RPMI8226 (cell line): ENCODE measurements around the gene TUBGCP6.

ENCODE experiments used
- DNase-seq: peaks from one replicate; pipeline ENCODE4 v3.0.0-alpha.2; 2015

TUBGCP6 gene

DNA sequence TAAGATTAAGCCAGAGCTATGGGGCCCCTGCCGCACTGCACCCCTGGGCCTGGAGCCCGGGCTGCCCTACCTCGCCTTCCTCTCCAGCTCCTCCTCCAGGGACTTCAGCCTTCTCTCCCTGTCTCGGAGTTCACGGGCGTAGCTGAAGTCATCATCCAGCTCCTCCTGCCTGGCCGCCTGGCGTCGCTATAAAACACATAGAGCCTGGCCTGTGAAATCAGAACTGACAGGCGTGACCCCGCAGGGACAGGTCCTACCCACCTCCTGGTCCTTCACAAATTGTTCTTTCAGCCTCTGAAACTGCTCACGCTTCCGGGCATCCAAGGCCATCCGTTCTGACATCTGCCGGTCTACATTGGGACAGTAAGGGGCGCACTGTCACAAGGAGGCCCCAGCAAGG, 20.8 kb downstream of the TUBGCP6 start:
- no peak for DNase-seq

GRCh38 chr22:50222508-50222907, 22.3 kb downstream of the TUBGCP6 start:
- no peak for DNase-seq

GRCh38 chr22:50221410-50222300, 23.2 kb downstream of the TUBGCP6 start:
- DNase-seq, result no peak

DNA sequence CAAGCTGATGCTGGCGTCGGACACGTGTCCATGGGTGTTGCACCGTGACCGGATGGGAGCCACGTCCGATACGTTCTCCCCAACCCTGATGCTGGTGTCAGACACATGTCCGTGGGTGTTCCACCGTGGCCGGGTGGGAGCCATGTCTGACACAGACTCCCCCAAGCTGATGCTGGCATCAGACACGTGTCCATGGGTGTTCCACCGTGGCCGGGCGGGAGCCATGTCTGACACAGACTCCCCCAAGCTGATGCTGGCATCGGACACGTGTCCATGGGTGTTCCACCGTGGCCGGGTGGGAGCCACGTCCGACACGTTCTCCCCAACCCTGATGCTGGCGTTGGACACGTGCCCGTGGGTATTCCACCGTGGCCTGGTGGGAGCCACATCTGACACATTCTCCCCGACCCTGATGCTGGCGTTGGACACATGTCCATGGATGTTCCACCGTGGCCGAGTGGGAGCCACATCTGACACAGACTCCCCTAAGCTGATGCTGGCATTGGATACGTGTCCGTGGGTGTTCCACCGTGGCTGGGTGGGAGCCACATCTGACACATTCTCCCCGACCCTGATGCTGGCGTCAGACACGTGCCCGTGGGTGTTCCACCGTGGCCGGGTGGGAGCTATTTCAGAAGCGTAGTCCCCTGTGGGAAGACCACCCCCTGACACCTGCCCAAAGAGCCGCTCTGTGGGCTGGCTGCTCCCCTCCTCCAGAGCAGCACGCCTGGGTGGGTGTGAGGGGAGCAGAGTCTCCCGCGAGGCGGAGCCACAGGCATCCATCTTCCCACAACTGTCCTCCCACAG, 24.0 kb downstream of the TUBGCP6 start:
- no peak for DNase-seq

DNA sequence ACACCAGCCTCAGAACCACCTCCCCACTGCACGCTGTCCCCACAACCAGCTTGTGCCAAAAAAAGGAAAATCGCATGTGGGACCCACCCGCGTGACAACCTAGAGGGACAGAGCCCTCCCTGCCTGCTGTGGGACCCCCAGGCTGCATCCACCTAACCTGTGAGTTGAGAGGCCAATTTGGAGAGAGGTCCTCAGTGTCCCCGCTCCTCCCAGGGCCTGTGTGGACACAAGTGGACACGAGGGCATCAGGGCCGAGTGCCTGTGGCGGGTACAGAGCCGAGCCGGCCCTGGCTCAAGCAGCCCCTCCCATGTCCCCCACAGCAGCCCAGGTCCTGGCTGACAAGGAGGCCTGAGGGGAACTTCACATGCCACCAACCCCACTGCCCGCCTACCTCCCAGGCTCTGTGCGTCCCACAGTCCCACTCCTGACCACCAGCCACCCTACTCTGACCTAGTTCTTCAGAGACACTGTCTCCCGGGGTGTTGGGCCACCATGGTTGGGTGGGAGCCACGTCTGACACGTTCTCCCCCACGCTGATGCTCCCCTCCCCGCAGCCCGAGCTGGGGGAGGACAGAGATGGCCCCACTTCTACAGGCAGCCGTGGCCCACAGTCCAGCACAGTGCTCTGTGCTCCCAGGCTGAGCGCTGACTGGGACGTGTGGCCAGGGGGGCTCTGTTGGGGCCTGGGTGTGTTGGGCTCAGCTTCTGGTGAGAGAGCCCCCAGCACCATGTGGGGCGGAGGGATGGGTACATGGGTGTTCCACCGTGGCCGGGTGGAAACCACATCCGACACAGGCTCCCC, 24.8 kb downstream of the TUBGCP6 start:
- DNase-seq, result no peak

GRCh38 chr22:50218996-50219727, 25.7 kb downstream of the TUBGCP6 start:
- no peak for DNase-seq

DNA sequence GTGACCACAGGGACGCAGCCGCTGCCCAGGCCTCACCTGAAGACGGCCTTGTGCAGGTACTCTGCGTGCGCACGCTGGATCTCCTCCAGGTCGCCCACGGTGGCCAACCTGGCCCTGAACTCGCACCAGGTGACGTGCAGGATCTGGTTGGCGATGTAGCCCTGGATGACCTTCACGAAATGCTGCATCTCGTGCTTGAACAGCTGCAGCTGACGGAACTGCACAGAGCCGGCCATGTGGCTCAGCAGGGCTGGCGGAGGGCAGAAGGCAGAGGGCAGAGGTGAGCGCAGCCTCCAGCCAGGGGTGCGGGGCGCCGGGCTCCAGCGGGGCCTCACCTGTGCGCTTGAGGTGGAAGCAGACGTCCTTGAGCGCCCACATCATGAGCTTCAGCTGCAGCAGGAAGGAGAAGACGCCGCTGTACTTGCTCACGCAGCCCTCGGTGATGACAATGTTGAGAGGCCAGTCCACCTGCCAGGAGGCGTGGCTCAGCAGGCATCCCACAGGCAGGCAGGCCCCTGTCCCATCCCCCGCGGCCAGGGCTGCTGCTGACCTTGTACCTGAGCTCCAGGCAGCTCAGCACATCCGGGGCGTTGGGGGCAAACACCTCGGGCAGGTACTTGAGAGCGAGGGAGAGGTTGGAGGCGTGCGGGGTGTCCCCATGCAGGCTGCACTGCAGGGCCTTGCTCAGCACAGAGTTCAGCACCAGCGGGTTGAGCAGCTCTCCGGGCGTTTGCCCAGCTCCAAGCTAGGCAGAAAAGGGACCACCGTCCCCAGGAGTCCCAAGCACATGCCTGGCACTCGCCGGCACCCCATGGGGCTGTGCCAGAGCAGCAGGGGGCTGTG, 26.4 kb downstream of the TUBGCP6 start:
- DNase-seq, result no peak

GRCh38 chr22:50217543-50218152, 27.2 kb downstream of the TUBGCP6 start:
- no peak for DNase-seq

GRCh38 chr22:50216684-50217520, 27.9 kb downstream of the TUBGCP6 start:
- no peak for DNase-seq

DNA sequence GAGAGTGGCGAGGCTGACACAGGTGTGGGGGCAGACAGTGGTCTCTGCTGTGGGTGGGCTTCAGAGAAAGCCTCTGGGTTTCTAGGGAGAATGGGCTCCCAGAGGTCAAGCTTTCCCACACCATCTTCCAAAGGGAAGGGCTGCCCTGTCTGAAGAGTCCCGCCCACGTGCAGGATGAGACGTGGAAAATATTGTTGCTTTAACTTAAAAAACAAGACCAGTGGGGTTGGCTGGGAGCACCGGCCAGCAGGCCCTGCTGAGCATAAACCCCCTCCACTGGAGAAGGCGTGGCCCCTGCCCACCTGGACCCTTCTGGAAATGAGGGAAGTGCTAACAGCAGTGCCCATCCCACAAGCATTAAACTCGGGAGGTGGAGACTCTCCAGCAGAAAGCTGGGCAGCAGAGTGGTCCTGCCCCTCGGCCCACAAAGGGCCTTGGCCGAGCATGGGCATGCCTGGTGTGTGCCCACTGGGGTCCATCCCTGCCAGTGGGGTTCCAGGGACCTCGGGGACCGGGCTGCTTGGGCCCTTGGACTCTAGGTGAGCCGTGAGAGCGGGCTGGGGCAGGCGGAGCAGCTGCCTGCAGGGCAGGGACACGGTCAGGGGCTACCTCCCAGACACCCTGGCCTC, 28.7 kb downstream of the TUBGCP6 start:
- no peak for DNase-seq

DNA sequence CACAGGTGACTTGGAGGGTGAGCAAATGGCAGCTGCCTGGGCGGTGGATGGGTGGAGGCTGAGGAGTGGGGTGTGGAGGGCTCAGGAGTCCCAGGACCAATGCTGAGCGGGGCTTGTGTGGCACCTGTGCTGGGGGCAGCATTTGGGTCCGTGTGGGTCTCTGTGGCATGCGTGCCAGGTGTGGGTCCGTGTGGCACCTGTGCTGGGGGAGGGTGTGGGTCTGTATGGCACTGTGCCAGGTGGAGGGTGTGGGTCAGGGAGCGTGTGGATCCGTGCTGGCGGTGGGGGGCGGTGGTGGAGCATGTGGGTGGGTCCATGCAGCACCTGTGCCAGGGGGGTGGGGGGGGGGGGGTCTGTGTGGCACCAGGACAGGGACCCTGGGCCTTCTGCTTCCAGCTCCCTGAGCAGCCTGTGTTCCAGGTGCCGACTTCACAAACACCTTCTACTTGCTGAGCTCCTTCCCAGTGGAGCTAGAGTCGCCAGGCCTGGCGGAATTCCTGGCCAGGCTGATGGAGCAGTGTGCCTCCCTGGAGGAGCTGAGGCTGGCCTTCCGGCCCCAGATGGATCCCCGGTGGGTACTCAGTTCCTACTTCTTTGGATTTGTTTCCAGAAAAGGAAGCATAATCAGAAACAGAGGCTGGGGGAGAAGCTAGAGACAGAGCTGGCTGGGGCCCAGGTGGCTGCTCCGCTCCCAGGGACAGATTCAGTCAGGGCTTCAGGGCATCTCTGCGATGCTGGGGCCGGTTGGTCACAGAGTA, 29.3 kb downstream of the TUBGCP6 start:
- DNase-seq, result no peak

DNA sequence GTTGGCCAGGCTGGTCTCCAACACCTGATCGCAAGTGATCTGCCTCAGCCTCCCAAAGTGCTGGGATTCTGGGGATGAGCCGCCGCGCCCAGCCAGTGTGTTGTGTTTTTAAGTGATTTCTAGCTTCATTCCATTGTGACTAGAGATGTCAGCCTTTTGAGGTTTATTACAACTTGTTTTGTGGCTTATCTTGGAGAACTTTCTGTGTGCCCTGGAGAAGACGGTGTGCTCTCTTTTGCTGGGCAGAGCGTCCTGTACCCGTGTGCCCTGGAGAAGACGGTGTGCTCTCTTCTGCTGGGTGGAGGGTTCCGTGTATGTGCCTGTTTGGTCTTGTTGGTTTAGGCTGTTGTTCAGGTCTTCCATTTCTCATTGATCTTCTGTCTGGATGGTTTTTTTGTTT, 31.6 kb downstream of the TUBGCP6 start:
- no peak for DNase-seq

DNA sequence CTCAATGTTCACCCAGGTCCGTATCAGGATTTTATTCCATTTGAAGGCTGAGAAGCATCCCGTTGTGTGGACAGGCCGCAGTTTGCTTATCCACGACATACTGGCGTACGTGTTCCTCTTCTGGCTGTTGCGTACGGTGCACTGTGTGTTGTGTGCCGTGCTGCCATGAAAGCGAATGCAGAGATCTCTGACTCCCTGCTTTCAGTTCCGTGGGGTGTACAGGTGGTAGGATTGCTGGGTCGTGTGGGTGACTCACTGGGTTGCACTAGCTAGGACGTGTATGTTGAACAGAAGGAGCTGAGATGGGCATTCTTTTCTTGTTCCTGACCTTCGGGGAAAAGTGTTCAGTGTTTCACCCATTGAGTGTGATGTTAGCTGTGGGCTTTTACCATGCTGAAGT, 33.7 kb downstream of the TUBGCP6 start:
- DNase-seq, result no peak

- DNase-seq, result no peak
Measured at GRCh38 chr22:50210378-50211139, 34.3 kb downstream of the TUBGCP6 start.

GRCh38 chr22:50209893-50210292, 34.9 kb downstream of the TUBGCP6 start:
- peak; percentile 80 for DNase-seq

DNA sequence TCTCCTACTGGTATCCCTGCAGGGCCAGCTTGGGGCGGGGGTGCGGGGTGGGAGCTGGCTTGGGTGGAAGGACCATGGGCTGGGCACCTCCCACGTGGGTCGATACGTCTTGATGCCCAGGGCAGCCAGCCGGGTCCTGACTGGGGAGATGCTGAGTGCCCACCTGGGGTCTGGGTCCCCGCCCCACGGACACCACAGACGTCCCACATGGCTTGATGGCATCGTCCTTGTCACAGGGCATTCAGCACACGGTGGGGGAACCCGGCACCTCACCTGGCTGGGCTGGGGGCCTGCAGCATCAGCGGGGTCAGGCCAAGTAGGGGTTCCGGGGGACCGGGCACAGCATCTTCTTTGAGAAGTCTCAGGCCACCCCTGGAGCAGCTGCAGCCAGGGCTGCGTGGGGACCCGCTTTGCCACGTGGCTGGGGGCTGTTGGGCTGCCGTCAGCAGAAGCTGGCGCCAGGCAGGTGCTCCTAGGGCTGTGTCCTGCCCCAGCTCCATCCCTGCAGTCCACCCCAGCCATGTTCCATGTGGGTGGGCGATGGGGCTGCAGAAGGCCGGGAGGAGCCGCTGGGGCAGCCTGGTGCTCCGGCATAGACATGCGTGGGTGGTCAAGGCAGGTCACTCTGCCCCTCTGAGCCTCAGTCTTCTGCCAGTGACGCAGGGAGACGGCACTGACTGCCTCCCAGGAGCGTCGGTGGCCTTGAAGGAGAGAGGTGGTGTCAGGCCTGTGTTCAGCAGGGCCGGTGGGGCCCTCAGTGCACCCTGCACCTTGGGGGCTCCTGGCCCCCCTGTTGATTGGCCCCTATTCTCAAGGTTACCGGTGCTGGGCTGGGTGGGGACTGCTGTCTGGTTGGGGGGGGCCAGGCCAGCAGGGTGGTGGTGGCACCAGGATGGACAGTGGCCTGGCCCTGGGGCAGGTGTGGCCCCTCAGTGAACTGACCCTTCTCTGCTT, 35.6 kb downstream of the TUBGCP6 start:
- no peak for DNase-seq

GRCh38 chr22:50208430-50208938, 36.3 kb downstream of the TUBGCP6 start:
- no peak for DNase-seq
